ENCODE data around the gene COL6A5.

COL6A5 gene, protein sequence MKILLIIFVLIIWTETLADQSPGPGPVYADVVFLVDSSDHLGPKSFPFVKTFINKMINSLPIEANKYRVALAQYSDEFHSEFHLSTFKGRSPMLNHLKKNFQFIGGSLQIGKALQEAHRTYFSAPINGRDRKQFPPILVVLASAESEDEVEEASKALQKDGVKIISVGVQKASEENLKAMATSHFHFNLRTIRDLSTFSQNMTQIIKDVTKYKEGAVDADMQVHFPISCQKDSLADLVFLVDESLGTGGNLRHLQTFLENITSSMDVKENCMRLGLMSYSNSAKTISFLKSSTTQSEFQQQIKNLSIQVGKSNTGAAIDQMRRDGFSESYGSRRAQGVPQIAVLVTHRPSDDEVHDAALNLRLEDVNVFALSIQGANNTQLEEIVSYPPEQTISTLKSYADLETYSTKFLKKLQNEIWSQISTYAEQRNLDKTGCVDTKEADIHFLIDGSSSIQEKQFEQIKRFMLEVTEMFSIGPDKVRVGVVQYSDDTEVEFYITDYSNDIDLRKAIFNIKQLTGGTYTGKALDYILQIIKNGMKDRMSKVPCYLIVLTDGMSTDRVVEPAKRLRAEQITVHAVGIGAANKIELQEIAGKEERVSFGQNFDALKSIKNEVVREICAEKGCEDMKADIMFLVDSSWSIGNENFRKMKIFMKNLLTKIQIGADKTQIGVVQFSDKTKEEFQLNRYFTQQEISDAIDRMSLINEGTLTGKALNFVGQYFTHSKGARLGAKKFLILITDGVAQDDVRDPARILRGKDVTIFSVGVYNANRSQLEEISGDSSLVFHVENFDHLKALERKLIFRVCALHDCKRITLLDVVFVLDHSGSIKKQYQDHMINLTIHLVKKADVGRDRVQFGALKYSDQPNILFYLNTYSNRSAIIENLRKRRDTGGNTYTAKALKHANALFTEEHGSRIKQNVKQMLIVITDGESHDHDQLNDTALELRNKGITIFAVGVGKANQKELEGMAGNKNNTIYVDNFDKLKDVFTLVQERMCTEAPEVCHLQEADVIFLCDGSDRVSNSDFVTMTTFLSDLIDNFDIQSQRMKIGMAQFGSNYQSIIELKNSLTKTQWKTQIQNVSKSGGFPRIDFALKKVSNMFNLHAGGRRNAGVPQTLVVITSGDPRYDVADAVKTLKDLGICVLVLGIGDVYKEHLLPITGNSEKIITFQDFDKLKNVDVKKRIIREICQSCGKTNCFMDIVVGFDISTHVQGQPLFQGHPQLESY (N-terminal part only)

DNA sequence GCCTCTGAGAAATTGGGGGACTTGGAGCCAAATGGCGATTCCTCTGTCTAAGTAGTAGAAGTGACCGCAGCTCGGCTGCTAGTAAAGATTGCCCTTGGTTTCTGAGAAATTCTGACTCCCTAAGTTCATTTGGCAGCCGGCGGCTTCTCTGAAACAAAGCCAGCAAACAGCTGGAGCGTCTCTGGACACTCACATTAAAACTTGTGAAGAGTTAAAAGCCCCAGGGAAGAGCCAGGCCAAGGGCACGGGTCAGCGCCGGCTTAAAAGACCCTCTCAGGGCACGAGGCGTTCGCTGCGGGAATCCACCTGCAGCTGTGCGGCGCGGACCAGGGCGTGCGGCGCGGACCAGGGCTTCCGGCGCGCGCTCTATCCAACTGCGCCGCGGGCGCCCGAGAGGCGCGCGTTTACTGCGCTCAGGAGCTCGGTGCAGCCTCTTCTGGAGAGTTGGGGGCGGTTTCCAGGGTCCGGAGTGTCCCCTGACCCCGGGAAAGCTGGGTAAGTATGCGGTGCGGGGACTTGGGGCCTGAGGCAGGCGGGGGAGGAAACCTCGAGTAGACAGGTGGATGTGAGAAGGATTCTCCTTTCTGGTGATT lies at the start of gene COL6A5:
TSS of gene COL6A5 (plus strand) at position 186 of the 593 bp plus-strand sequence. CDS start 27,967 bp downstream, outside the sequence.
- no peak within 1 kb of the TSS for H3K4me3 ChIP-seq (replicated peaks; ENCODE audit: low read depth, low read length)
- DNase-seq (ENCODE audit: extremely low read depth, insufficient read length) = no peak
- no peak for TF ChIP-seq CTCF (IDR thresholded peaks at IDR 0.05; ENCODE audit: insufficient read depth, low read length, poor library complexity, severe bottlenecking)
- no peaks in the 10 kb centered on the region for H3K36me3 ChIP-seq (ENCODE audit: control insufficient read depth, insufficient read depth, low read length)
- H3K27me3 ChIP-seq (replicated peaks; ENCODE audit: control insufficient read depth, insufficient read depth, low read length) = no peaks in the 10 kb centered on the region

DNA sequence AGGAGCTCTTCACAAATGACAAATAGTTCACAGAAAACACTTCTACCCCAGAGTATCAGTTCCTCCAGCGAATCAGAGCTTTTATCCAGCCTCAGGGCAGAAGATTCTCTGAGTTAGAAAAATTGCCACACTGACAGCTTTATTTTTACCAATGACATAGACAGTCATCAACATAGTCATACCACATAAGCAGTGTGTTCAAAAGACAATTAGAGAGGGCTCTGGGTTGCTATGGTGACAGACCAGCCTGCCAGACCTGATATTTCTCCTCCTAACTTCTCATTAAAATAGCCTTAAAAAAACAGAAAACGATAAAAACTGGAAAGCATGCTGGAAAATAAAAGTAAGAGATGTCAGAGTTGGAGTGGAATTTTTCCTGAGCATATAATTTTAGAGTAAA lies 45.9 kb upstream of the COL6A5 start:
- DNase-seq (ENCODE audit: extremely low read depth, insufficient read length) = no peak
- H3K4me3 ChIP-seq (replicated peaks; ENCODE audit: low read depth, low read length) = no peak overlapping the region
- no peak for TF ChIP-seq CTCF (IDR thresholded peaks at IDR 0.05; ENCODE audit: insufficient read depth, low read length, poor library complexity, severe bottlenecking)
- H3K27me3 ChIP-seq (replicated peaks; ENCODE audit: control insufficient read depth, insufficient read depth, low read length) = no peaks in the 10 kb centered on the region
- H3K36me3 ChIP-seq (ENCODE audit: control insufficient read depth, insufficient read depth, low read length) = no peaks in the 10 kb centered on the region

GRCh38 chr3:130300888-130301287 lies 44.6 kb upstream of the COL6A5 start:
- Histone ChIP-seq H3K4me3 (replicated peaks; ENCODE audit: low read depth, low read length) (no peak overlapping the region), H3K36me3 (ENCODE audit: control insufficient read depth, insufficient read depth, low read length) (no peaks in the 10 kb centered on the region), H3K27me3 (replicated peaks; ENCODE audit: control insufficient read depth, insufficient read depth, low read length) (no peaks in the 10 kb centered on the region)
- no peak for DNase-seq (ENCODE audit: extremely low read depth, insufficient read length)
- TF ChIP-seq CTCF (IDR thresholded peaks at IDR 0.05; ENCODE audit: insufficient read depth, low read length, poor library complexity, severe bottlenecking) = no peak

- Histone ChIP-seq H3K27me3 (replicated peaks; ENCODE audit: control insufficient read depth, insufficient read depth, low read length) (no peaks in the 10 kb centered on the region), H3K36me3 (ENCODE audit: control insufficient read depth, insufficient read depth, low read length) (no peaks in the 10 kb centered on the region), H3K4me3 (replicated peaks; ENCODE audit: low read depth, low read length) (no peak overlapping the region)
- no peak for TF ChIP-seq CTCF (IDR thresholded peaks at IDR 0.05; ENCODE audit: insufficient read depth, low read length, poor library complexity, severe bottlenecking)
- no peak for DNase-seq (ENCODE audit: extremely low read depth, insufficient read length)
Measured at GRCh38 chr3:130310109-130310508, 35.4 kb upstream of the COL6A5 start.

GRCh38 chr3:130312374-130312773 lies 33.1 kb upstream of the COL6A5 start:
- no peaks in the 10 kb centered on the region for H3K27me3 ChIP-seq (replicated peaks; ENCODE audit: control insufficient read depth, insufficient read depth, low read length)
- H3K4me3 ChIP-seq (replicated peaks; ENCODE audit: low read depth, low read length) = no peak overlapping the region
- TF ChIP-seq CTCF (IDR thresholded peaks at IDR 0.05; ENCODE audit: insufficient read depth, low read length, poor library complexity, severe bottlenecking) = no peak
- H3K36me3 ChIP-seq (ENCODE audit: control insufficient read depth, insufficient read depth, low read length) = no peaks in the 10 kb centered on the region
- DNase-seq (ENCODE audit: extremely low read depth, insufficient read length) = no peak
